ENCODE measurements around the gene ARL15.

The ARL15 gene

DNA sequence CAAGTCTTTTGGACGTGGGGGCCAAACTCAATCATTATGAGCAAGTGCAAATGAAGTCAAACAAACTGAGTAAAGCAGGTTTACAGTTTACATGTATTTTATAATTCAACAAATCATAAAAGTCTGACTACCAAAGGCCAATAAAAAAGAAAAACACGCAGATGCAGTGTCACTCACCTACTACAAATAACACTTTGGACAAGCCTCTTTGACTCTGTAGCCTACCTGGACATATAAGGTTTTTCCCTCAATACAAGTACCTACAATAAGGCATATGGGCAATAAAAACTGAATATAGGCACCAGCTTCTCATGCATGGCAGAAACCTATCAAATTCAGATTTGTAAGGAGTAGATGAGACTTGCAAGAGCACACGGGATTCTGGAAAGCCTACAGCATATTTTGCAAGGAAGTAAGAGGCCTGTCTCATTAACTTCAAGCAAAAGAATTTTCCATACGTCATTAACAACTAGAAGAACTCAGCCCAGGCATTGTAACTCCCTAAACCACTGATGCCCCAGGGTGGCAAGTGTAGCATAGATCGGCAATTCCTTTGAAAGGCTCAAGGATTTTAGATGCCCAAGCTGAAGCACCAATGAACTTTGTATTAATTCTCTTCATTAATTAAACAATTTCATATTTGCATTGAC, 21.7 kb downstream of the ARL15 start:
- no peak for DNase-seq (ENCODE audit: low read depth)
- H3K4me3 ChIP-seq (ENCODE audit: low read length), result no peak overlapping the region
- TF ChIP-seq, protein P1, sequence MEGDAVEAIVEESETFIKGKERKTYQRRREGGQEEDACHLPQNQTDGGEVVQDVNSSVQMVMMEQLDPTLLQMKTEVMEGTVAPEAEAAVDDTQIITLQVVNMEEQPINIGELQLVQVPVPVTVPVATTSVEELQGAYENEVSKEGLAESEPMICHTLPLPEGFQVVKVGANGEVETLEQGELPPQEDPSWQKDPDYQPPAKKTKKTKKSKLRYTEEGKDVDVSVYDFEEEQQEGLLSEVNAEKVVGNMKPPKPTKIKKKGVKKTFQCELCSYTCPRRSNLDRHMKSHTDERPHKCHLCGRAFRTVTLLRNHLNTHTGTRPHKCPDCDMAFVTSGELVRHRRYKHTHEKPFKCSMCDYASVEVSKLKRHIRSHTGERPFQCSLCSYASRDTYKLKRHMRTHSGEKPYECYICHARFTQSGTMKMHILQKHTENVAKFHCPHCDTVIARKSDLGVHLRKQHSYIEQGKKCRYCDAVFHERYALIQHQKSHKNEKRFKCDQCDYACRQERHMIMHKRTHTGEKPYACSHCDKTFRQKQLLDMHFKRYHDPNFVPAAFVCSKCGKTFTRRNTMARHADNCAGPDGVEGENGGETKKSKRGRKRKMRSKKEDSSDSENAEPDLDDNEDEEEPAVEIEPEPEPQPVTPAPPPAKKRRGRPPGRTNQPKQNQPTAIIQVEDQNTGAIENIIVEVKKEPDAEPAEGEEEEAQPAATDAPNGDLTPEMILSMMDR (IDR thresholded peaks at IDR 0.05; ENCODE audit: insufficient read depth, low read depth, low read length, missing control alignments), result no peak

DNA sequence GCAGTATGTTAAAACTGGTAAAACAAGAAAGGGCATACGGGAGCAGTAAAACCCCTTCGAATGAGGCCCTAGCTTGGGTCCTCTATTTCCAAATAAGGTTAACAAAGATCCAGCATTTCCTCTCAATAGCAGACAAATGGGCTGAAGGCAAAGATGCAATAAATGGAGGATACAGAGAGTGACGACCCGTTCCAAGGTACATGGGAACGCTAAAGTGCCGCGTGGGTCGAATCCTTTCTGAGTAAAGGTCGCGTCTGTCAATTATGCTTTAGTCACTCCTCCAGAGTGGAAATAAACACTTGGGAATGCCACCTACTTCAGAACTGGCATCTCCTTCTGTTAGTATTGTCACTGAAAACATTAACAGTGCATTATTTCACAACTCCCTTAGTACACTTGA, 24.7 kb downstream of the ARL15 start:
- no peak overlapping the region for H3K4me3 ChIP-seq (ENCODE audit: low read length)
- TF ChIP-seq, protein P1 (IDR thresholded peaks at IDR 0.05; ENCODE audit: insufficient read depth, low read depth, low read length, missing control alignments), result no peak
- DNase-seq (ENCODE audit: low read depth), result no peak

DNA sequence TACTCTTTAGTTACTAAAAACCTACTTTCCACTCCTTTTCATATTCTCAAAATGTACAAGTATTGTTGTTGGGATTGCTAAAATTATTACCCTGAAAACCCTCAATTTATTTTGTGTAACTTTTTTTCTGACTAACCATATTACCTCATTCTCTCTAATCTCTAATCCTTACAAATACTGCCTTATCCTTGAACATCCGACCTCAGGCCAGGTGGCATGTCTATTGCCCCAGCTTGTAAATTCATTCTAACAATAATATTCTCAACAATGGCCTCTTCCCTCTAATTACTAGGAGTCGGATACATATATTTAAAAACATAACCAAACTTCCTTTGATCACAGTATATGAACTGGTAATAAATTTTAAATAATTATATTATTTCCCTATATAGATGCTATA, 25.8 kb downstream of the ARL15 start:
- no peak for DNase-seq (ENCODE audit: low read depth)
- no peak overlapping the region for H3K4me3 ChIP-seq (ENCODE audit: low read length)
- TF ChIP-seq, protein P1 (IDR thresholded peaks at IDR 0.05; ENCODE audit: insufficient read depth, low read depth, low read length, missing control alignments), result no peak

DNA sequence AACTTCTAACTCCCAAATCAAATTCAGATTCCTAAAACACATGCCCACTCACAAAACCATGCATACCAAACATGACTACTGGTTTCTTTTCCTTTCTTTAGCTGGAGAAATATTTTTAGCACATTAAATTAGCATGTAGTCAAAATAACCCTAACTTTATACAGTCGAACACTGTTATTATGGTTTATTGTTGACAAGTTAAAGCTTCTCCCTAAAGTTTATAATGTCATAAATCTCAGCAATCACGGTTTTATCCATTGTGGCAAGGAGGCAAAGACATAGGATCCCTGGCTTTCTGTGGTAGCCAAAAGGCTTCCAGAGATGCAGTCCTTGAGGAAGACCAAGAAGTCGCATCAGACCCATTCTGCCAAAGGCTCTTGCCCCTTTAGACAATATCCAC, 27.5 kb downstream of the ARL15 start:
- TF ChIP-seq, protein P1 (IDR thresholded peaks at IDR 0.05; ENCODE audit: insufficient read depth, low read depth, low read length, missing control alignments), result no peak
- DNase-seq (ENCODE audit: low read depth), result no peak
- H3K4me3 ChIP-seq (ENCODE audit: low read length), result no peak overlapping the region

DNA sequence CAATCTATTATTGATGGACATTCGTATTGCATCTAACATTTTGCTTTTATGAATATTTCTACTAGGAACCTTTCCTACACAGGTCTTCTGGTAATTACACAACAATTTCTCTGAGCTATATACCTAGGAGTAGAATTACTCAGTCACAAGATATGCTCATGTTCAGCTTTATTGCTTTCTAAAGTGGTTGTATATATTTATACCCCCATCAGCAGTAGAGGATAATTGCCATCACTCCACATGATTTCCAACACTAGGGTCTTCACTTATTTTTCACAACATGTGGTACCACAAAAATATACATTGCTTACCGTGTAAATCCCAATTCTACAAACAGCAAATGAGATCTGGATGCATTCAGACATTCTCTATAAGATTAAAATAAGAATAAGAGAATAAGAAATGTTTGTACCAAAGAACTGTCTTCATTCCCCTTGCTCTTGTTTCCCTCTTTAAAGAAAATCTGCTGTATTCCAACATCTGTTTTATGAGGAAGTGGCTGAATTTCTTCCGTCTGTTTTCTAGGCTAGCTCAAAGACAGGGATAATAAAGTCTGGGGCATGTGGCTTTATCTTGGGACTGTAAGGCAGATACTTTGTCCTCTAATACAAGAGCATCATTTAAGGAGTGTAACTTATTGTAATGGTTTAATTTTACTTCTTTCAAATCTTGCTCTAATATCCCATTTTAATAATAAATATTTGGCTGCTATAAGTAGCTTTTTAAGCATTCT, 28.2 kb downstream of the ARL15 start:
- no peak overlapping the region for H3K4me3 ChIP-seq (ENCODE audit: low read length)
- DNase-seq (ENCODE audit: low read depth), result no peak
- TF ChIP-seq, protein P1 (IDR thresholded peaks at IDR 0.05; ENCODE audit: insufficient read depth, low read depth, low read length, missing control alignments), result no peak

DNA sequence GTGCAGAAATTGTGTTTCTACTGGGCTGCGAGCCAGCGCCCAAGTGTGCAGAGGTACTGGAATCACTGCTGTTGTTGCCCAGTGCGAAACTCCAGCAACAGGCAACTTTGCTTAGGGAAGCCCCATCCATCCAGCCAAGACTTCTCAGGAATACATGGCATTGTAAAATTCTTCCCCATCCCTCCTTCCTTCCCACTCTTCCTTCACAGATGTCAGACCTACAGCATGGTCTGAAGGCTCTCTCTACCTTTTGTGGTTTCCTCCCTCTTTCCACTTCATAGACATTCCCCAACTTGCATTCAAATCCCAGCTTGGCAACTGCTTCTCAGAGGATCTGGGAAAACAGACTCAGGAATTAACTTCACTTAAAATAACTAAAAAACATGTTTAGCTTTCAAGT, 30.4 kb downstream of the ARL15 start:
- TF ChIP-seq, protein P1 (IDR thresholded peaks at IDR 0.05; ENCODE audit: insufficient read depth, low read depth, low read length, missing control alignments), result no peak
- H3K4me3 ChIP-seq (ENCODE audit: low read length), result no peak overlapping the region
- no peak for DNase-seq (ENCODE audit: low read depth)
